ENCODE measurements around the gene ZNF429. TPM values are rescaled to one million over a fixed set of nuclear protein-coding genes. Genes with fewer than 3 reads are reported as not detected.
A peak's percentile ranks its signal among the peaks of the same experiment; 100 is the strongest.
"Not testable (repeated sequence)": the region's sequence is repeated elsewhere in the genome, so short reads cannot be mapped to it uniquely, and the experiment has no call there.

The ZNF429 gene
- 10 to 100 TPM in 10 of 12 donors, not detected in 2; 11.8 to 21.5 (median 16.5) TPM for polyA plus RNA-seq (ENCODE audit: insufficient read length in 12 of 12)
- long read RNA-seq, donor 1, partial matches to known transcripts, result 71 of 72 reads
- long read RNA-seq, donor 1, other reads (novel, unspliced or antisense), result 0 of 72 reads
- long read RNA-seq, donor 2, partial matches to known transcripts, result 0 of 13 reads
- long read RNA-seq, donor 2, other reads (novel, unspliced or antisense), result 10 of 13 reads
- long read RNA-seq, donor 3, partial matches to known transcripts, result 0 of 2 reads
- long read RNA-seq, donor 3, other reads (novel, unspliced or antisense), result 0 of 2 reads
- long read RNA-seq, donor 4, result 0 reads
- long read RNA-seq, donor 5, partial matches to known transcripts, result 0 of 21 reads
- long read RNA-seq, donor 5, other reads (novel, unspliced or antisense), result 16 of 21 reads
- long read RNA-seq, donor 6, partial matches to known transcripts, result 0 of 1 reads
- long read RNA-seq, donor 6, other reads (novel, unspliced or antisense), result 0 of 1 reads
- long read RNA-seq, donor 7, partial matches to known transcripts, result 0 of 2 reads
- long read RNA-seq, donor 7, other reads (novel, unspliced or antisense), result 0 of 2 reads
- long read RNA-seq, donor 8, partial matches to known transcripts, result 14 of 23 reads
- long read RNA-seq, donor 8, other reads (novel, unspliced or antisense), result 8 of 23 reads
- long read RNA-seq, donor 9, partial matches to known transcripts, result 7 of 8 reads
- long read RNA-seq, donor 9, other reads (novel, unspliced or antisense), result 0 of 8 reads
- long read RNA-seq, donor 10, partial matches to known transcripts, result 0 of 9 reads
- long read RNA-seq, donor 10, other reads (novel, unspliced or antisense), result 5 of 9 reads
- long read RNA-seq, donor 11, partial matches to known transcripts, result 0 of 2 reads
- long read RNA-seq, donor 11, other reads (novel, unspliced or antisense), result 0 of 2 reads

- peak; percentile 94 for DNase-seq
Measured at GRCh38 chr19:21505459-21506451, at the start of gene ZNF429. Gene ZNF429, plus strand, starts transcription at chr19:21505602. Its CDS starts 170 bp downstream, at chr19:21505772.

DNA sequence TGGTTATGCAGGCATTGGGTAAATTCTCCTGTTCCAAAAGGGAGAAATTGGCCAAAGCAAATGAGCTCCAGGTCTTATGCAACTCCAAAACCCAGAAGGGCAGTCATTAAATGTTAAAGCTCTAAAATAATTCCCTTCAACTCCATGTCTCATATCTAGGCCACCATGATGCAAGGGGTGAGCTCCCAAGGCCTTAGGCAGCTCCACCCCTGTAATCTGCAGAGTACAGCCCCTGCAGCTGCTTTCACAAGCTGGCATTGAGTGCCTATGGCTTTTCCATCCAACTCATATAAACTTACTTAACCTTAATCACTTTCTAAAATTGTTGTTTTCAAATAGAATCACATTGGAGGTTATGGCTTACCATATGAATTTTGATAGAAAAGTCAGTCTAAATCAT lies 44.7 kb upstream of the ZNF429 start:
- DNase-seq, result no peak

- no peak for DNase-seq
Measured at GRCh38 chr19:21462540-21462939, 42.9 kb upstream of the ZNF429 start.

DNA sequence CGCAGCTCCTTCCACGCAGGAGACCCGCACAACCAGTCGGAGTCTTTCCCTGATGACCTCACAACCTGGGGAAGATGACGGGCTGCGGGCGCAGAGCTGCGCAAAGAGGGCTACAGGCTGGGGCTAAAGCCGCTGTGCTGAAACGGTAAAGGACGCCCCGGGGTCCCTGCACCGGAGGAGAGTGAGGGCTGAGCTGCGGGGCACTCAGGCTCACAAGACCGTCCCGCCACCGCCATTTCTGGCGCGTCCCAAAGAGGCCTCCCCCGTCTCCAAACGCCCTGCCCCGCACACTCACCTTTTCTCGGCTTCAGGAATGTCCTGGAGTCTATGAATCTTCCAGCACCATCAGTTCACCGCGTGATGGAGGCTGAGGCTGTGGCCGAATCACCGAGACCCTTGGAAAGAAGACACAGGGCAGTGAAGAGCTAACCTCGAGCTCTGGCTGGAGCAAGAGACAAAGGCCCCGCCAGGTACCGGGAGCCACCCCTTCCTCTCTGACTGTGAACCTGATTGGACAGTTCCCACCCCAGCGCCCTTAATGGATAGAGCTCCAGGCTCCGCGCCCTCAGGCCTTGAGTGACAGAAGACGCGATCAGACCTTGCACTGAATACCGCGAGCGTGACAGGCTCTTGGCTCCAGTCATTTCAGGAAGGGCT lies 41.8 kb upstream of the ZNF429 start:
- peak; percentile 46 for DNase-seq

DNA sequence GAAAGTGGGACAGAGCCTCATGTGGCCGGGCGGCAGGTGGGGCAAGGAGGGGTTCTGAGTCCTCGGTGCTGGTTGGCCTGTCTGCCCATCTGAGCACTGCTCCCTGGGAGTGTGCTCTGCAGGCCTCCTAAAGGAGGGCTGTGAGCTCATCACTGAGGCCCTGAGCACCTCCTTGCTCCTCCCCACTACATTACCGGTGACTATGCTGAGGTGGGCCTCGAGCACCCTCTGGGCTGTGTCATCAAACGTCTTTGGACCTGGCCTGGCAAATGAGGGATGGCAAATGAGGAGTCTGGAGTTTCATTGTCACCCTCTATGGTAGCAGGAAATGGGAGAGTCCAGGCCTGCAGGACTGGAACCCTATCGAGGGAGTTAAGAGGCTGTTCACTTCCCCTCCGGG lies 38.8 kb upstream of the ZNF429 start:
- DNase-seq, result no peak

- no peak for DNase-seq
Measured at GRCh38 chr19:21468791-21469190, 36.6 kb upstream of the ZNF429 start.

- DNase-seq, result no peak
Measured at GRCh38 chr19:21472507-21472906, 32.9 kb upstream of the ZNF429 start.

DNA sequence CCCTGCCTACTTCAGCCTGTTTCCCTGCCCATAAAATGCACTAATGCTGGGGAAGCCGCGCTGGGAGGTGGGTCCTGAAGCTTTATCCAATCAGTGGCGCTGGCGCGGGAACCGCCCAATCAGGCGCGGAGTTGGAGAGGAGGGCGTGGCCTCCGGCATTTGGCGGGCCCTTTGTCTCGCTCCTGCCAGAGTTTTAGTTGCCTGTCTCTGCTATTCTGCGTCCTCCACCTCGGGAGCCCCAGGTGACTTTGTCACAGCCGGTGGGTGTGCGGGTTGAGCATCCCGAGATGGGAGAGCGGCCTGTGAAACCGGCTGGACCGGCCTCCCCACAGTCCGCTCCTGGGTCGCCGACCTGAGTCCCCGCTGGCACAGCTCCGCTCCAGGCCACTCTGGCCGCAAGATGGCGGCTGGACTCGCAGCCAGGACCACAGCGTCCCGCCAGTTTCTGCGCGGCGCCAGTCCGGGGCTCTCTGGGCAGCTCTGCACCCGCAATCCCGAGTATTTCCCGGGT lies 30.7 kb upstream of the ZNF429 start:
- DNase-seq, result peak; percentile 89

GRCh38 chr19:21482361-21482760 lies 23.0 kb upstream of the ZNF429 start:
- not testable (repeated sequence) for DNase-seq

DNA sequence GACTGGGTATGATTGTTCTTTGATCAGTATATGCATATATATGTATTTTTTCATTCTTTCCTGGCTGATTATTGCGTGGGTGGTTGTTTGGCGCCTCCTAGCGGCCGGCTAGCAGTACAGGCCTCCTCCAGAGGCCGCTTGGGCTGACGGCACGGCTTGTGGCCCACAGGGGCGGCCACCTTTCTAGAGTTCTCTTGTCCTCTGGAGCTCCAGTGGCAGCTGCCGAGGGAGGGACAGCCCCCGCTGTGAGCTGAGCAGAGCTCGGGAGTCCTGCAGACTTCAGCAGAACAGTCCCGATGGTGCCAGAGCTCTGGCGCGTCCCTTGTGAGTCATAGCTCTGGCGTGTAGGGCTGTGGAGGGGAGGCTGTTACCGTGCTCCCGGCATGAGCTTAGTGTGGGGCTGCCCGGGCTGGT lies 22.5 kb upstream of the ZNF429 start:
- DNase-seq, result peak; percentile 34

DNA sequence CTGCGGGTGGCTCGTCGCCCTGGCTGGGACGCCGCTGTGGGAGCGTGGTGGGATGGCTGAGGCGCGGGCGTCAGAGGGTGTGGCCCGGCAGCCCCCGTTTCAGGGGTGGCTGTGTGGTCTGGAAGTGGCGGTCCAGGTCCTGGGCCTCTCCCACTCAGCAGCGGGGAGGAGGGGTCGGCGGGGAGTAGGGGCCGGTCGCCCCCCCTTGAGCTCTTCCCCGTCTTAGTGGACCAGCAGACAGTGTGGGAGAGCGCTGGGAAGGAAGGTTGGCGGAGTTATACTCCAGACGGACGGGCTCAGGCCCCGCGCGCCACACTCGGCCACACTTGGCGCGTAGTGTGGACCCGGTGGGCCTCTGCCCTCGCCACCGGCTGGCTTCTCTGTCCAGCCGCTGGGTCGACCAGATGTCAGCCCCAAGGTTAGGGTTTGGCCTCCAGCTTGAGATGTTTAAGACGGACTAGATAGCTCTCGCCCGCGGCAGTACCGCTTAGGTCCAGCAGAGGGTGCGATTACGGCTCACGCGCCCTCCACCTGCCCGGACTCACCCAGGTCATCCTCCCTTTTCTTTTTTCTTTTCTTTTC lies 21.7 kb upstream of the ZNF429 start:
- DNase-seq, result no peak

- no peak for DNase-seq
Measured at GRCh38 chr19:21484631-21485030, 20.8 kb upstream of the ZNF429 start.

GRCh38 chr19:21485926-21486325 lies 19.5 kb upstream of the ZNF429 start:
- no peak for DNase-seq

- DNase-seq, result no peak
Measured at GRCh38 chr19:21487969-21488368, 17.4 kb upstream of the ZNF429 start.

- no peak for DNase-seq
Measured at GRCh38 chr19:21491146-21491545, 14.3 kb upstream of the ZNF429 start.

DNA sequence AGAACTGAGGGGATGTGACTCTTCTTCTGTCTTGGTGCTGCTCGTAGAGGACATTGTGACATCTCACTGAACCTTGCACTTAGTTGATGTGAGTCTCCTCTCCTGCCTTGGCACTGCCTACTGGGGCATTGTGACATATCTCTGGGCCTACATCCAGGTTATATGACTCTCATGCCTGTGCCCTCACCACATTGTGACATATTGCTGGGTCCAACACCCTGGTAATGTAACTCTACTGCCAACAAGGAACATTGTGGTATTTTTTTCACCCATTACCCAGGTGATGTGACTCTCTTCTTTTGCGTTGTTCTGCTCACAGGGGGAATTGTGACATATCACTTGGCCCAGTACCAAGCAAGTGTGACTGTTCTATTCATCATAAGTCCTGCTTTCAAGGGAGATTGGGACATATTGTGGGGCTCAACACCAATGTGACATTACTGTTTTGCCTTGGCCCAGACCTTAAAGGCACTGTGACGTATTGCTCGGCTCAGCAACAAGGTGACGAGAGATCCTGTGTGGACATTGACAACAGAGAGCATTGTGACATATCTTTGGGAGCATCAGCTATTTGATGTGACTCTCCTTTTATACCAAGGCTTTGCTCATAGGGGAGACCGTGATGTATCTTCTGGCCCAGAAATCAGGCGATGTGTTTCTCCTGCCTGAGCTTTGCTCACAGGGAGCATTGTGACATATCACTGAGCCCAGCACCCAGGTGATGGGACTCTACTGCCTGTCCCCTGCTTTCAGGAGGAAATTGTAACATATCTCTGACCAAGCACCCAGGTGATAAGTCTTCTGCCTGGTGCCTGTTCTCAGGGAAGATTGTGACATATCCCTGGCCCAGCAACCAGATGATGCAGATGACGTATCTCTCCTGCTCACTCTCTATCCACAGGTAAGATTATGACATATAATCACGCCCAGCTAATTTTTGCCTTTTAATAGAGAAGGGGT lies 12.2 kb upstream of the ZNF429 start:
- DNase-seq, result no peak

DNA sequence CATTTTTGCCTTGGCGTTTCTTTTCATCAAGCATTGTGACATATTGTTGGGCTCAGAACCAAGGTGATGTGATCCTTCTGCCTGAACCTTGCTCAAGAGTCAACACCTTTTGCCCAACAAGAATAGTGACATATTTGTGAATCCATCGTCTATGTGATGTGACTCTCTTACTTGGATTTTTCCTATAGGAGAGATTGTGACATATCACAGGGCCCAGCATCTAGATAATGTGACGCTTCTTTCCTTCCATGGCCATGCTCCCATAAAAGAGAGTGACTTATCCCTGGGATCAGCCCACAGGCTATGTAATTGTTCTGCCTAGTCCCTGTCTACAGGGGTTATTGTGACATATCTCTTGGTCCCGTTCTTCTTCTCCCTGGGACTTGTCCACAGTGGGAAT lies 8.5 kb upstream of the ZNF429 start:
- DNase-seq, result no peak

DNA sequence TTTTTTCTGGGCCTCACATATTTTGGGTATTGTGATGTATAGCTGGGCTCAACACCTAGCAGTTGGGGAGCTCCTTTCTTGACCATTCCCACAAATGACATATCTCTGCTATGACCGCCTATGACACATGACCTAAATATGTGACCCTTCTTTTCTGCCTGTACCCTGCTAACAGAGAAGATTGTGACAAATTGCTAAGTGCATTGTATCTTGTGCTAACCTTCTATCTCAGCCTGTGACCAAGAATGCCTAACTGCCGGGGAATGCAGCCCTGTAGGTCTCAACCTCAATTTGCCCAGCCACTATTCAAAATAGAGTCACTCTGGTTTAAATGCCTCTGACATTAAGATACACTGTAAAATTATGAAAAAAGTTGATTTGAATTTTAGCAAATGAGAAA lies 6.8 kb upstream of the ZNF429 start:
- no peak for DNase-seq

GRCh38 chr19:21508198-21508597 lies 2.8 kb downstream of the ZNF429 start:
- DNase-seq, result no peak
